IMR-90 (cell line): ENCODE measurements around the gene RAB11FIP3. TPM values are rescaled to one million over a fixed set of nuclear protein-coding genes. Genes with fewer than 3 reads are reported as not detected.

ENCODE experiments used
- ATAC-seq: fragments of 200-7000 bp; cut with Tn5 transposase; 2 replicates; pipeline ENCODE4 v1.9.1; 2020; ENCODE audit warnings: low read depth, mild to moderate bottlenecking, moderate library complexity
- BruUV-seq: library from RNA; stranded (reverse); fragments of 400-500 nt; replicated peaks from 2 replicates; lab custom pipeline; 2021; lab: Mats Ljungman, UMichigan
- CTCF ChIA-PET: fragments of 300-600 bp; formaldehyde crosslinking; extraction: SDS; loops from one replicate; lab custom pipeline; 2021; ENCODE audit warnings: antibody characterized with exemption; lab: Yijun Ruan, JAX
- POLR2A ChIA-PET: fragments of 300-600 bp; sonication (Branson Sonifier 250); formaldehyde crosslinking; loops from one replicate; lab custom pipeline; 2022; ENCODE audit warnings: antibody characterized with exemption; ENCODE audit not compliant: unreplicated experiment; lab: Charles Lee
- DNase-seq: peaks from one replicate; pipeline ENCODE4 v3.0.0; 2013
- H2AFZ ChIP-seq: replicated peaks from 2 replicates; pipeline ENCODE3; 2013; ENCODE audit warnings: low read length, mild to moderate bottlenecking; ENCODE audit not compliant: poor library complexity
- H2AK5ac ChIP-seq: 2 replicates; pipeline ENCODE4 v1.6.1; 2013; ENCODE audit warnings: low read depth, low read length, inconsistent platforms
- H2AK9ac ChIP-seq: replicated peaks from 2 replicates; pipeline ENCODE3; 2013; ENCODE audit warnings: mild to moderate bottlenecking, low read depth, low read length, moderate library complexity; ENCODE audit not compliant: poor library complexity
- H2BK120ac ChIP-seq: 2 replicates; pipeline ENCODE4 v1.6.1; 2013; ENCODE audit warnings: low read depth, low read length, inconsistent platforms
- H2BK15ac ChIP-seq: 3 replicates; pipeline ENCODE4 v1.6.1; 2013; ENCODE audit warnings: low read depth, low read length, inconsistent platforms
- H2BK20ac ChIP-seq: 2 replicates; pipeline ENCODE4 v1.6.1; 2013; ENCODE audit warnings: low read depth, mild to moderate bottlenecking, inconsistent platforms, low read length, moderate library complexity
- H2BK5ac ChIP-seq: 2 replicates; pipeline ENCODE4 v1.6.1; 2013; ENCODE audit warnings: mild to moderate bottlenecking, low read depth, low read length, inconsistent platforms; ENCODE audit not compliant: poor library complexity, severe bottlenecking
- H3K14ac ChIP-seq: replicated peaks from 2 replicates; pipeline ENCODE4 v1.6.1; 2013; ENCODE audit warnings: low read depth, low read length, inconsistent platforms
- H3K18ac ChIP-seq: 2 replicates; pipeline ENCODE4 v1.6.1; 2013; ENCODE audit warnings: low read depth, low read length, control low read depth
- H3K23ac ChIP-seq: 2 replicates; pipeline ENCODE4 v1.6.1; 2013; ENCODE audit warnings: low read depth, low read length, inconsistent platforms
- H3K27ac ChIP-seq: 2 replicates; pipeline ENCODE4 v1.5.1; 2013; ENCODE audit warnings: mild to moderate bottlenecking, control low read depth, low read length; ENCODE audit not compliant: insufficient read depth
- H3K27me3 ChIP-seq: 2 replicates; pipeline ENCODE4 v1.6.1; 2013; ENCODE audit warnings: low read length; ENCODE audit not compliant: control insufficient read depth, insufficient read depth
- H3K36me3 ChIP-seq: 2 replicates; pipeline ENCODE4 v1.6.1; 2013; ENCODE audit warnings: low read length, mixed read lengths; ENCODE audit not compliant: control insufficient read depth, insufficient read depth
- H3K4ac ChIP-seq: 2 replicates; pipeline ENCODE4 v1.6.1; 2013; ENCODE audit warnings: low read depth, low read length, inconsistent platforms
- H3K4me1 ChIP-seq: 2 replicates; pipeline ENCODE4 v1.6.1; 2013; ENCODE audit warnings: low read length, mixed read lengths; ENCODE audit not compliant: control insufficient read depth, insufficient read depth
- H3K4me2 ChIP-seq: 2 replicates; pipeline ENCODE4 v1.6.1; 2013; ENCODE audit warnings: low read depth, mild to moderate bottlenecking, control low read depth, low read length, moderate library complexity
- H3K4me3 ChIP-seq: 2 replicates; pipeline ENCODE4 v1.5.1; 2013; ENCODE audit warnings: low read depth, mild to moderate bottlenecking, control low read depth, low read length, moderate library complexity; ENCODE audit not compliant: insufficient read depth
- H3K56ac ChIP-seq: 2 replicates; pipeline ENCODE4 v1.6.1; 2013; ENCODE audit warnings: low read length, inconsistent platforms; ENCODE audit not compliant: insufficient read depth; ENCODE audit errors: extremely low read depth
- H3K79me1 ChIP-seq, 2 experiments: 2 replicates each; pipeline ENCODE4 v1.6.1; 2013; ENCODE audit warnings: low read length in 2 of 2, inconsistent platforms in 1 of 2, low read depth in 1 of 2
- H3K9ac ChIP-seq: 2 replicates; pipeline ENCODE4 v1.6.1; 2013; ENCODE audit warnings: low read depth, low read length, control low read depth
- H3K9me1 ChIP-seq: 2 replicates; pipeline ENCODE4 v1.6.1; 2013; ENCODE audit warnings: low read length, inconsistent platforms; ENCODE audit not compliant: insufficient read depth
- H3K9me3 ChIP-seq: 2 replicates; pipeline ENCODE4 v1.6.1; 2013; ENCODE audit warnings: low read length; ENCODE audit not compliant: control insufficient read depth, insufficient read depth
- H4K20me1 ChIP-seq: 2 replicates; pipeline ENCODE4 v1.6.1; 2013; ENCODE audit warnings: low read length, inconsistent platforms; ENCODE audit not compliant: insufficient read depth
- H4K5ac ChIP-seq: 2 replicates; pipeline ENCODE4 v1.6.1; 2013; ENCODE audit warnings: mild to moderate bottlenecking, low read depth, low read length, control low read depth
- H4K8ac ChIP-seq, 2 experiments: 2 replicates each; pipeline ENCODE4 v1.6.1; 2013; ENCODE audit warnings: low read depth in 2 of 2, low read length in 2 of 2, control low read depth in 1 of 2, inconsistent platforms in 1 of 2
- H4K91ac ChIP-seq: 2 replicates; pipeline ENCODE4 v1.6.1; 2013; ENCODE audit warnings: low read depth, low read length, inconsistent platforms; ENCODE audit not compliant: insufficient read depth
- BHLHE40 ChIP-seq: fragments of 150-350 bp; IDR thresholded peaks from 2 replicates; pipeline ENCODE4 v1.6.1; 2016; ENCODE audit warnings: mild to moderate bottlenecking, low read depth, low read length
- CEBPB ChIP-seq: IDR thresholded peaks from 2 replicates; pipeline ENCODE4 v1.6.1; 2012; ENCODE audit warnings: low read depth, low read length, improper control_type of control experiment
- FOS ChIP-seq: fragments of 150-350 bp; IDR thresholded peaks from 2 replicates; pipeline ENCODE4 v1.6.1; 2016; ENCODE audit warnings: low read depth, low read length
- MAFK ChIP-seq: IDR thresholded peaks from 2 replicates; pipeline ENCODE4 v1.6.1; 2012; ENCODE audit warnings: low read depth, low read length, improper control_type of control experiment
- MAZ ChIP-seq: IDR thresholded peaks from 2 replicates; pipeline ENCODE4 v1.6.1; 2012; ENCODE audit warnings: low read depth, mild to moderate bottlenecking, low read length, improper control_type of control experiment, moderate library complexity, borderline replicate concordance
- POLR2A ChIP-seq: IDR thresholded peaks from 2 replicates; pipeline ENCODE4 v1.6.1; 2012; ENCODE audit warnings: mild to moderate bottlenecking, low read depth, low read length
- WGBS, 2 experiments: methylation state at CpG; one replicate each; pipeline versions ENCODE4 v1.1.5 to v1.1.7; 2013; ENCODE audit warnings: missing lambda C conversion rate in 2 of 2; ENCODE audit not compliant: insufficient read length in 1 of 2; ENCODE audit errors: extremely low coverage in 2 of 2; 5-methylcytosine and 5-hydroxymethylcytosine counted together
- dilution Hi-C: fragments of 300-500 bp; cut with HindIII; formaldehyde crosslinking; loops from one replicate; pipeline ENCODE4 v1.14.3; 2018; ENCODE audit warnings: low sequenced_read_pairs; ENCODE audit not compliant: unreplicated experiment
- in situ Hi-C: fragments of 300-500 bp; cut with MboI; formaldehyde crosslinking; loops from 3 replicates; pipeline ENCODE4 v1.14.3; 2019; ENCODE audit warnings: low sequenced_read_pairs, inconsistent platforms, mixed read lengths
- intact Hi-C: fragments of 100-400 bp; cut with micrococcal nuclease; formaldehyde crosslinking; loops from 2 replicates; pipeline ENCODE4 v1.10.0; 2022
- polyA plus RNA-seq, 3 experiments: library from polyadenylated mRNA; depleted of rRNA; stranded (reverse); fragments of >200 nt; gene quantifications; 2 replicates each; pipeline ENCODE4 v1.2.3, GENCODE V29; 2012; ENCODE audit warnings: low replicate concordance in 1 of 3
- total RNA-seq: library from RNA; depleted of rRNA; stranded (reverse); fragments of >200 nt; gene quantifications from 2 replicates; pipeline ENCODE4 v1.2.3, GENCODE V29; 2012

The RAB11FIP3 gene
- total and polyA plus RNA-seq, 2 of the 4 experiments (the other 2 are of a cell fraction) = 7.5 to 22.5 TPM

GRCh38 chr16:554640-555365 lies 129.4 kb downstream of the RAB11FIP3 start:
- POLR2A ChIA-PET = no interaction called here
- ATAC-seq = peak; percentile 50
- no peak overlapping the region for H3K4me2 ChIP-seq

More at GRCh38 chr16:554640-555365, 129.4 kb downstream of the RAB11FIP3 start:
- Histone ChIP-seq H3K18ac (no peak overlapping the region), H3K56ac (no peak overlapping the region), H2BK5ac (peak overlapping the region; percentile 46), H2BK15ac (no peak overlapping the region), H3K4ac (no peak overlapping the region), H2AK5ac (no peak overlapping the region), H4K8ac (no peak overlapping the region), H2BK20ac (no peak overlapping the region), H3K4me1 (0 out of 2 replicates have a peak, but pooled peaks cover 3% of the 10 kb centered on the region), H3K9me3 (no peaks in the 10 kb centered on the region), H2AFZ (peak overlapping the region; percentile 53), H3K23ac (no peak overlapping the region), H3K79me1 (no peaks in the 10 kb centered on the region; a peak in 1 of 4 replicates), H2BK120ac (no peak overlapping the region), H3K27ac (no peak overlapping the region), H4K5ac (no peak overlapping the region), H2AK9ac (peak overlapping the region; percentile 58), H3K14ac (no peak overlapping the region), H3K36me3 (peaks cover 16% of the 10 kb centered on the region), H3K4me3 (no peak overlapping the region), H3K9me1 (no peaks in the 10 kb centered on the region), H4K91ac (no peak overlapping the region), H3K27me3 (peaks cover 22% of the 10 kb centered on the region), H3K9ac (no peak overlapping the region), H4K20me1 (peaks cover 9% of the 10 kb centered on the region; the same call in 1 of the 2 replicates)
- CTCF ChIA-PET = no interaction called here
- TF ChIP-seq CEBPB (no peak), FOS (0 out of 2 replicates have a peak, but pooled peaks have one; percentile 9), MAZ (peak; percentile 37; the same call in 1 of the 2 replicates), POLR2A (no peak), MAFK (no peak), BHLHE40 (no peak)
- intact Hi-C loops (no loop called here), dilution Hi-C loops (no loop called here), in situ Hi-C loops (no loop called here)
- WGBS, 2 experiments = 64% methylated on average over 21 of the region's 54 CpGs; no CpG with 5 or more reads in 1 of the 2 experiments
- BruUV-seq = no TSS peak
- peak; percentile 52 for DNase-seq
